K562 (cell line): Measurements from ENCODE around the gene AJAP1. TPM values are rescaled to one million over a fixed set of nuclear protein-coding genes. Genes with fewer than 3 reads are reported as not detected.

Source experiments
- ATAC-seq: fragments of 200-7000 bp; cut with Tn5 transposase; 3 replicates; pipeline ENCODE4 v1.9.1; 2020; ENCODE audit warnings: moderate library complexity
- BruUV-seq: library from RNA; stranded (reverse); fragments of 400-500 nt; replicated peaks from 2 replicates; lab custom pipeline; 2021; lab: Mats Ljungman, UMichigan
- CTCF ChIA-PET: fragments of 300-600 bp; formaldehyde crosslinking; extraction: SDS; loops from one replicate; lab custom pipeline; 2021; ENCODE audit warnings: low intra/inter-chr PET ratio; lab: Yijun Ruan, JAX
- POLR2A ChIA-PET: fragments of 300-600, 350-650 bp; sonication (Branson Sonifier 250); formaldehyde crosslinking; extraction: SDS; loops from one replicate; lab custom pipeline; 2021; ENCODE audit warnings: antibody characterized with exemption, inconsistent platforms; lab: Yijun Ruan, JAX
- DNase-seq, 4 experiments: peaks; one replicate each; pipeline versions ENCODE4 v3.0.0 to v3.0.0-alpha.2; 2011 to 2018; ENCODE audit warnings: low spot score in 3 of 4, mixed read lengths in 3 of 4; ENCODE audit errors: extremely low read depth in 1 of 4
- FAIRE-seq: peaks from 2 replicates; lab custom pipeline; 2011; peaks lifted over from hg19 to GRCh38; lab: Jason Lieb, UNC
- H2AFZ ChIP-seq: 2 replicates; pipeline ENCODE4 v1.6.0; 2011; ENCODE audit warnings: low read depth, low read length, control low read depth, inconsistent platforms
- H3K27ac ChIP-seq: fragments of 200-600 bp; 3 replicates; pipeline ENCODE4 v1.8.0; 2011; ENCODE audit warnings: low read depth, mild to moderate bottlenecking, control low read depth, inconsistent platforms, low read length, moderate library complexity, mixed read lengths; ENCODE audit errors: extremely low read depth
- H3K27me3 ChIP-seq, 2 experiments: fragments of 300-600 bp in 1 of 2; 2 replicates in 1 of 2; 3 replicates in 1 of 2; pipeline versions ENCODE4 v1.6.0 to v1.8.0; 2011; ENCODE audit warnings: inconsistent platforms in 2 of 2, low read length in 2 of 2, mild to moderate bottlenecking in 1 of 2, mixed read lengths in 1 of 2, moderate library complexity in 1 of 2; ENCODE audit not compliant: control insufficient read depth in 2 of 2, insufficient read depth in 2 of 2
- H3K36me3 ChIP-seq: fragments of 300-600 bp; 3 replicates; pipeline ENCODE4 v1.8.0; 2011; ENCODE audit warnings: mild to moderate bottlenecking, low read length, inconsistent platforms; ENCODE audit not compliant: control insufficient read depth, insufficient read depth
- H3K4me1 ChIP-seq, 2 experiments: fragments of 200-600 bp in 1 of 2; replicated peaks in 1 of 2; 2 replicates in 1 of 2; 3 replicates in 1 of 2; pipeline versions ENCODE4 v1.5.1 to v1.8.0; 2011; ENCODE audit warnings: inconsistent platforms in 2 of 2, low read length in 2 of 2, mild to moderate bottlenecking in 1 of 2, mixed read lengths in 1 of 2, moderate library complexity in 1 of 2; ENCODE audit not compliant: control insufficient read depth in 2 of 2, insufficient read depth in 2 of 2
- H3K4me2 ChIP-seq: 2 replicates; pipeline ENCODE4 v1.6.1; 2011; ENCODE audit warnings: low read length, control low read depth, inconsistent platforms, mixed read lengths; ENCODE audit not compliant: insufficient read depth
- H3K4me3 ChIP-seq: fragments of 200-600 bp; sonication (generic), shearing (Covaris generic); 2 replicates; pipeline ENCODE4 v1.5.1; 2016; ENCODE audit warnings: control low read depth, inconsistent platforms
- H3K79me2 ChIP-seq: fragments of 200-600 bp; 3 replicates; pipeline ENCODE4 v1.8.0; 2011; ENCODE audit warnings: low read length, inconsistent platforms; ENCODE audit not compliant: control insufficient read depth, insufficient read depth
- H3K9ac ChIP-seq, 2 experiments: 2 replicates each; pipeline versions ENCODE4 v1.6.0 to v1.6.1; 2011; ENCODE audit warnings: low read depth in 2 of 2, low read length in 2 of 2, control low read depth in 1 of 2, inconsistent platforms in 1 of 2, mild to moderate bottlenecking in 1 of 2, mixed read lengths in 1 of 2; ENCODE audit not compliant: insufficient read depth in 1 of 2
- H3K9me1 ChIP-seq: one replicate; pipeline ENCODE4 v1.6.0; 2011; ENCODE audit warnings: inconsistent platforms, mild to moderate bottlenecking, low read length, moderate library complexity; ENCODE audit not compliant: control insufficient read depth, insufficient read depth
- H3K9me3 ChIP-seq: replicated peaks from 2 replicates; pipeline ENCODE4 v1.5.1; 2011; ENCODE audit warnings: low read depth, low read length, inconsistent platforms; ENCODE audit not compliant: control insufficient read depth, insufficient read depth
- H4K20me1 ChIP-seq: replicated peaks from 2 replicates; pipeline ENCODE4 v1.6.1; 2011; ENCODE audit warnings: low read length, inconsistent platforms, mixed read lengths; ENCODE audit not compliant: control insufficient read depth, insufficient read depth
- ARHGAP35 ChIP-seq: fragments of 450-650 bp; IDR thresholded peaks from 2 replicates; pipeline ENCODE4 v1.6.1; 2018; ENCODE audit not compliant: partially characterized antibody
- CHD1 ChIP-seq: fragments of 200-600 bp; sonication (generic); IDR thresholded peaks from one replicate; pipeline ENCODE4 v1.6.1; 2012; ENCODE audit warnings: mild to moderate bottlenecking, moderate library complexity, low read length, inconsistent platforms
- HDAC1 ChIP-seq, 2 experiments: fragments of 450-650 bp; IDR thresholded peaks; 2 replicates each; pipeline ENCODE4 v1.6.1; 2016 to 2017; ENCODE audit warnings: inconsistent platforms in 1 of 2, mild to moderate bottlenecking in 1 of 2, moderate library complexity in 1 of 2
- KDM2B ChIP-seq: fragments of 250-450 bp; sonication (Bioruptor Pico); IDR thresholded peaks from 2 replicates; pipeline ENCODE4 v1.8.0; 2021; ENCODE audit warnings: mild to moderate bottlenecking, moderate library complexity
- LCOR ChIP-seq: sonication (generic); formaldehyde crosslinking; IDR thresholded peaks from 2 replicates; pipeline ENCODE4 v1.8.0; 2022; ENCODE audit warnings: mild to moderate bottlenecking, missing genetic modification reagents
- PHF20 ChIP-seq: fragments of 450-650 bp; IDR thresholded peaks from 2 replicates; pipeline ENCODE4 v1.6.1; 2018; ENCODE audit not compliant: partially characterized antibody
- RAD21 ChIP-seq, 2 experiments: fragments of 250-450 bp in 1 of 2; fragments of 450-650 bp in 1 of 2; sonication (Bioruptor Pico) in 1 of 2; formaldehyde crosslinking in 1 of 2; IDR thresholded peaks in 1 of 2; conservative IDR thresholded peaks in 1 of 2; 2 replicates each; pipeline versions ENCODE4 v1.4.0 to v1.8.0; 2020 to 2022; ENCODE audit warnings: mild to moderate bottlenecking in 2 of 2, moderate library complexity in 1 of 2
- RHOXF2B ChIP-seq: fragments of 250-450 bp; sonication (Bioruptor Pico); conservative IDR thresholded peaks from 2 replicates; pipeline ENCODE4 v1.5.1; 2021
- TCF7 ChIP-seq: sonication (generic); IDR thresholded peaks from 2 replicates; pipeline ENCODE4 v1.6.1; 2016; ENCODE audit warnings: antibody characterized with exemption, borderline replicate concordance
- ZFPM2 ChIP-seq: fragments of 250-450 bp; sonication (Bioruptor Pico); IDR thresholded peaks from 2 replicates; pipeline ENCODE4 v1.5.1; 2022; ENCODE audit warnings: mild to moderate bottlenecking
- ZNF134 ChIP-seq: fragments of 250-450 bp; sonication (Bioruptor Pico); conservative IDR thresholded peaks from 2 replicates; pipeline ENCODE4 v1.4.0; 2020
- ZNF146 ChIP-seq: IDR thresholded peaks from one replicate; pipeline ENCODE4 v1.6.1; 2018; ENCODE audit warnings: missing compliant biosample characterization; ENCODE audit not compliant: unreplicated experiment
- ZNF197 ChIP-seq: fragments of 200-800 bp; sonication (Bioruptor generic); IDR thresholded peaks from 2 replicates; pipeline ENCODE4 v1.6.1; 2016; ENCODE audit warnings: low read depth, missing genetic modification characterization, missing compliant biosample characterization
- ZNF224 ChIP-seq: sonication (generic); formaldehyde crosslinking; IDR thresholded peaks from 2 replicates; pipeline ENCODE4 v1.8.0; 2022; ENCODE audit warnings: mild to moderate bottlenecking, missing genetic modification reagents
- ZNF347 ChIP-seq: fragments of 450-650 bp; formaldehyde crosslinking; IDR thresholded peaks from 2 replicates; pipeline ENCODE4 v1.4.0; 2020; ENCODE audit warnings: low read depth, mild to moderate bottlenecking, moderate library complexity
- ZSCAN32 ChIP-seq: fragments of 450-650 bp; formaldehyde crosslinking; IDR thresholded peaks from 2 replicates; pipeline ENCODE4 v1.4.0; 2020; ENCODE audit warnings: mild to moderate bottlenecking, moderate library complexity
- WGBS: fragments of 100-300 bp; shearing (Covaris generic); methylation state at CpG from one replicate; pipeline ENCODE4 v1.1.6; 2016; ENCODE audit warnings: low coverage, mixed read lengths; ENCODE audit not compliant: insufficient coverage; ENCODE audit errors: missing lambda C conversion rate; 5-methylcytosine and 5-hydroxymethylcytosine counted together
- in situ Hi-C: fragments of 300-500 bp; cut with MboI; formaldehyde crosslinking; loops from 4 replicates; pipeline ENCODE4 v1.15.0; 2018; ENCODE audit warnings: inconsistent platforms, mixed read lengths
- intact Hi-C: fragments of 100-400 bp; cut with micrococcal nuclease; formaldehyde crosslinking; loops from 2 replicates; pipeline ENCODE4 v1.14.2; 2022
- polyA plus RNA-seq, 8 experiments: library from polyadenylated mRNA; depleted of rRNA in 4 of 8; stranded (reverse) in 5 of 8; unstranded in 3 of 8; fragments of >200 nt; fragmentation: Nextera tagmentation in 2 of 8; fragmentation: Illumina TruSeq in 1 of 8; extraction: Ambion mirVana in 2 of 8; extraction: Trizol in 1 of 8; gene quantifications; 2 replicates each; pipeline versions ENCODE4 v1.2.1 to v1.2.3, GENCODE V29; 2011 to 2014; ENCODE audit warnings: inconsistent platforms in 1 of 8, missing spikeins in 1 of 8
- total RNA-seq, 7 experiments: library from RNA; depleted of rRNA in 6 of 7; stranded (reverse); fragments of >200 nt in 6 of 7; fragmentation: Illumina TruSeq in 2 of 7; extraction: Trizol in 2 of 7; gene quantifications; 2 replicates each; pipeline versions ENCODE4 v1.2.1 to v1.2.3, GENCODE V29; 2011 to 2021; ENCODE audit warnings: low replicate concordance in 1 of 7
- TF ChIP-seq, protein P1 (sequence below): fragments of 450-650 bp; formaldehyde crosslinking; IDR thresholded peaks from 2 replicates; pipeline ENCODE4 v1.4.0; 2022; ENCODE audit warnings: missing genetic modification characterization
- TF ChIP-seq, protein P2 (sequence below): sonication (generic); formaldehyde crosslinking; IDR thresholded peaks from 2 replicates; pipeline ENCODE4 v1.8.0; 2022; ENCODE audit warnings: mild to moderate bottlenecking, missing genetic modification reagents, borderline replicate concordance
- TF ChIP-seq, protein P3 (sequence below): fragments of 200-400 bp; formaldehyde crosslinking; IDR thresholded peaks from 2 replicates; pipeline ENCODE4 v1.6.1; 2017; ENCODE audit warnings: mild to moderate bottlenecking, low read depth, low read length, moderate library complexity

AJAP1 gene
- total and polyA plus RNA-seq, 9 of the 15 experiments (the other 6 are each of a cell fraction or from before 2014, with no cell fraction given), result not detected

DNA sequence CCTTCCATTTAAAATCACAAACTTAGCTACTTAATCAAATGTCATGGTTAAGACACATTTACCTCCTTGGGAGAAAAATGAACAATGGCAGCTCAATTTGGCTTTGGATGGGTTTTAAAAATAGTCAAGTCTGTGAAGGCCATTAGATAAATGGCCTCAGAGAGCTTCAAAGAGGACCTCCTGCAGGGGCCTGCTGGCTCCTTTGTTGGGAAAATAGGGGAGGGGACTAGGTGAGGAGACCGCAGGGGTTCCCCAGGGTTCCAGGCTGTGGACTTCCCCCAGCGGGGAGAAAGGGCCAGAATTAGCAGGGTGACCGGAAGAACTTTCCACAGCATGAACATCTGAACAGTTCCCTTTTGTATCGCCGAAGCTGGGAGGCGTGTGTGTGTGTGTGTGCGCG, 3.4 kb upstream of the AJAP1 start:
- no TSS peak for BruUV-seq
- Histone ChIP-seq H3K9ac (no peak overlapping the region), H3K4me3 (no peak overlapping the region), H3K4me2 (no peak overlapping the region), H3K27me3 (no peaks in the 10 kb centered on the region; a peak in 1 of 5 replicates), H3K36me3 (no peaks in the 10 kb centered on the region), H4K20me1 (no peaks in the 10 kb centered on the region), H3K27ac (no peak overlapping the region), H3K4me1 (peaks cover 0 to 9% of the 10 kb centered on the region in 2 experiments; a peak in 1 of 5 replicates), H3K9me1 (no peaks in the 10 kb centered on the region), H2AFZ (no peak overlapping the region), H3K9me3 (no peaks in the 10 kb centered on the region), H3K79me2 (no peaks in the 10 kb centered on the region)
- WGBS, result 29% methylated on average over 8 of the region's 8 CpGs
- POLR2A ChIA-PET, result no interaction called here
- CTCF ChIA-PET, result no interaction called here
- TF ChIP-seq HDAC1 (IDR thresholded peaks at IDR 0.05) (no peak), LCOR (CRISPR knock-in tag) (no peak), PHF20 (no peak), ZNF224 (no peak), ZNF347 (CRISPR knock-in tag) (no peak), ZSCAN32 (no peak), ZNF197 (CRISPR knock-in tag) (no peak), TCF7 (no peak), KDM2B (CRISPR knock-in tag) (no peak), RHOXF2B (no peak), ZFPM2 (no peak), RAD21 (CRISPR knock-in tag; conservative IDR thresholded peaks at IDR 0.05 in 1 of 2, IDR thresholded peaks at IDR 0.05 in 1 of 2) (no peak), ARHGAP35 (no peak), ZNF134 (no peak), ZNF146 (CRISPR knock-in tag) (no peak), CHD1 (no peak)
- TF ChIP-seq, protein P1, sequence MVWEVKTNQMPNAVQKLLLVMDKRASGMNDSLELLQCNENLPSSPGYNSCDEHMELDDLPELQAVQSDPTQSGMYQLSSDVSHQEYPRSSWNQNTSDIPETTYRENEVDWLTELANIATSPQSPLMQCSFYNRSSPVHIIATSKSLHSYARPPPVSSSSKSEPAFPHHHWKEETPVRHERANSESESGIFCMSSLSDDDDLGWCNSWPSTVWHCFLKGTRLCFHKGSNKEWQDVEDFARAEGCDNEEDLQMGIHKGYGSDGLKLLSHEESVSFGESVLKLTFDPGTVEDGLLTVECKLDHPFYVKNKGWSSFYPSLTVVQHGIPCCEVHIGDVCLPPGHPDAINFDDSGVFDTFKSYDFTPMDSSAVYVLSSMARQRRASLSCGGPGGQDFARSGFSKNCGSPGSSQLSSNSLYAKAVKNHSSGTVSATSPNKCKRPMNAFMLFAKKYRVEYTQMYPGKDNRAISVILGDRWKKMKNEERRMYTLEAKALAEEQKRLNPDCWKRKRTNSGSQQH (CRISPR knock-in tag), result no peak
- TF ChIP-seq, protein P2, sequence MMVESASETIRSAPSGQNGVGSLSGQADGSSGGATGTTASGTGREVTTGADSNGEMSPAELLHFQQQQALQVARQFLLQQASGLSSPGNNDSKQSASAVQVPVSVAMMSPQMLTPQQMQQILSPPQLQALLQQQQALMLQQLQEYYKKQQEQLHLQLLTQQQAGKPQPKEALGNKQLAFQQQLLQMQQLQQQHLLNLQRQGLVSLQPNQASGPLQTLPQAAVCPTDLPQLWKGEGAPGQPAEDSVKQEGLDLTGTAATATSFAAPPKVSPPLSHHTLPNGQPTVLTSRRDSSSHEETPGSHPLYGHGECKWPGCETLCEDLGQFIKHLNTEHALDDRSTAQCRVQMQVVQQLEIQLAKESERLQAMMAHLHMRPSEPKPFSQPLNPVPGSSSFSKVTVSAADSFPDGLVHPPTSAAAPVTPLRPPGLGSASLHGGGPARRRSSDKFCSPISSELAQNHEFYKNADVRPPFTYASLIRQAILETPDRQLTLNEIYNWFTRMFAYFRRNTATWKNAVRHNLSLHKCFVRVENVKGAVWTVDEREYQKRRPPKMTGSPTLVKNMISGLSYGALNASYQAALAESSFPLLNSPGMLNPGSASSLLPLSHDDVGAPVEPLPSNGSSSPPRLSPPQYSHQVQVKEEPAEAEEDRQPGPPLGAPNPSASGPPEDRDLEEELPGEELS (CRISPR knock-in tag), result no peak
- TF ChIP-seq, protein P3, sequence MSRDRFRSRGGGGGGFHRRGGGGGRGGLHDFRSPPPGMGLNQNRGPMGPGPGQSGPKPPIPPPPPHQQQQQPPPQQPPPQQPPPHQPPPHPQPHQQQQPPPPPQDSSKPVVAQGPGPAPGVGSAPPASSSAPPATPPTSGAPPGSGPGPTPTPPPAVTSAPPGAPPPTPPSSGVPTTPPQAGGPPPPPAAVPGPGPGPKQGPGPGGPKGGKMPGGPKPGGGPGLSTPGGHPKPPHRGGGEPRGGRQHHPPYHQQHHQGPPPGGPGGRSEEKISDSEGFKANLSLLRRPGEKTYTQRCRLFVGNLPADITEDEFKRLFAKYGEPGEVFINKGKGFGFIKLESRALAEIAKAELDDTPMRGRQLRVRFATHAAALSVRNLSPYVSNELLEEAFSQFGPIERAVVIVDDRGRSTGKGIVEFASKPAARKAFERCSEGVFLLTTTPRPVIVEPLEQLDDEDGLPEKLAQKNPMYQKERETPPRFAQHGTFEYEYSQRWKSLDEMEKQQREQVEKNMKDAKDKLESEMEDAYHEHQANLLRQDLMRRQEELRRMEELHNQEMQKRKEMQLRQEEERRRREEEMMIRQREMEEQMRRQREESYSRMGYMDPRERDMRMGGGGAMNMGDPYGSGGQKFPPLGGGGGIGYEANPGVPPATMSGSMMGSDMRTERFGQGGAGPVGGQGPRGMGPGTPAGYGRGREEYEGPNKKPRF, result no peak
- FAIRE-seq (no peak), ATAC-seq (no peak), DNase-seq (no peak)
- in situ Hi-C loops (no loop called here), intact Hi-C loops (no loop called here)
